ENCODE results near the gene ZNRF4. TPM values are rescaled to one million over a fixed set of nuclear protein-coding genes. Genes with fewer than 3 reads are reported as not detected.

Gene ZNRF4
- total RNA-seq, 1 experiment from 2014 or later = not detected

Other genes starting within 250 kb of the ZNRF4 start
- 52.5 and 66.6 TPM in 2 replicates for gene PTPRS, start 114.6 kb upstream of the ZNRF4 start, total RNA-seq (2014; rRNA removed; shearing (Covaris generic))
- not detected in 2 replicates for gene TINCR, start 112.5 kb downstream of the ZNRF4 start, total RNA-seq (2014; rRNA removed; shearing (Covaris generic))
- gene SAFB2, start 167.4 kb downstream of the ZNRF4 start, total RNA-seq (2014; rRNA removed; shearing (Covaris generic)) = 24.1 and 25.8 TPM in 2 replicates
- 41.0 and 70.9 TPM in 2 replicates for gene SAFB, start 167.7 kb downstream of the ZNRF4 start, total RNA-seq (2014; rRNA removed; shearing (Covaris generic))
- gene MICOS13, start 225.1 kb downstream of the ZNRF4 start, total RNA-seq (2014; rRNA removed; shearing (Covaris generic)) = 48.9 and 58.3 TPM in 2 replicates
- 2.1 and 5.2 TPM in 2 replicates for gene HSD11B1L, start 225.6 kb downstream of the ZNRF4 start, total RNA-seq (2014; rRNA removed; shearing (Covaris generic))
- 527 and 600 TPM in 2 replicates for gene RPL36, start 234.9 kb downstream of the ZNRF4 start, total RNA-seq (2014; rRNA removed; shearing (Covaris generic))

All from SJSA1 (cell line).